Measurements from ENCODE around the gene STAG1. TPM values are rescaled to one million over a fixed set of nuclear protein-coding genes. Genes with fewer than 3 reads are reported as not detected.

The STAG1 gene
- total and polyA plus RNA-seq, 2 experiments from 2014 or later: 12.4 to 41.1 TPM

DNA sequence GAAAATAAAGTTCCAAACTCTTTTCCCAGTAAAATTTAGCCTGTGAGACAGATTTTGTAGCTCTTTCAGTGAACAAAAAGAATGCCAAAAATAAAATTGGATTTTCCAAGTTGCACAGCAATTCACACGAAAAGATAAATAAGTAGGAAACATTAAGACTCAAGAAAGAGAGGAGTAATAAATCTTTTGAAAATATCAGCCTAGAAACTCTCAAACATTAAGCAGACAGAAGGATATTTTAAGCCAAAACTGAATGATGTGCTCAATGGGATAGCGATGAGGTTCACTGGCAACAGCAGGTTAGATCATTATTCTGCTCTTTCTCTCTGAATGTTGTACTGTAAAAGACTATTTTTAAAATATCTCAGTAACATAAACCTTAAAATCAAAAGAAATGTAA is 115.0 kb downstream of the STAG1 start:
- no peak for TF ChIP-seq EZH2 (IDR thresholded peaks at IDR 0.05; ENCODE audit: borderline replicate concordance)
- TF ChIP-seq CTCF (IDR thresholded peaks at IDR 0.05; ENCODE audit: poor library complexity): no peak
- no peak for TF ChIP-seq EZH2phosphoT487 (IDR thresholded peaks at IDR 0.05; ENCODE audit: low read depth, severe bottlenecking, unreplicated experiment)
- H3K27me3 ChIP-seq: no peaks in the 10 kb centered on the region

GRCh38 chr3:136634821-136635220 is 117.4 kb downstream of the STAG1 start:
- no peak overlapping the region for H2AFZ ChIP-seq
- no peaks in the 10 kb centered on the region for H3K36me3 ChIP-seq (replicated peaks; ENCODE audit: insufficient read depth, low read depth)
- H3K79me2 ChIP-seq: peaks cover 100% of the 10 kb centered on the region
- H3K4me2 ChIP-seq: no peak overlapping the region
- H3K4me3 ChIP-seq: no peak overlapping the region
- no peak for TF ChIP-seq EZH2 (IDR thresholded peaks at IDR 0.05; ENCODE audit: borderline replicate concordance)
- no peak overlapping the region for H3K27ac ChIP-seq
- no peak for DNase-seq (ENCODE audit: low spot score)
- H3K4me1 ChIP-seq (ENCODE audit: insufficient read depth): peaks cover 9% of the 10 kb centered on the region
- H3K9me2 ChIP-seq (replicated peaks; ENCODE audit: insufficient read depth): no peaks in the 10 kb centered on the region
- peaks cover 43% of the 10 kb centered on the region for H4K20me1 ChIP-seq (ENCODE audit: insufficient read depth, poor library complexity, severe bottlenecking)
- no peaks in the 10 kb centered on the region for H3K9me3 ChIP-seq (ENCODE audit: low read depth)
- 95% methylated on average over 4 of the region's 4 CpGs for WGBS (ENCODE audit: low lambda C conversion rate, missing lambda C conversion rate)
- H3K27me3 ChIP-seq: no peaks in the 10 kb centered on the region

More for the DNA sequence above, 115.0 kb downstream of the STAG1 start:
- DNase-seq (ENCODE audit: low spot score): no peak
- no peak overlapping the region for H3K4me2 ChIP-seq
- H3K79me2 ChIP-seq: peaks cover 98% of the 10 kb centered on the region
- 92% methylated on average over 2 of the region's 2 CpGs for WGBS (ENCODE audit: low lambda C conversion rate, missing lambda C conversion rate)
- H2AFZ ChIP-seq: no peak overlapping the region
- H3K4me3 ChIP-seq: no peak overlapping the region
- H3K4me1 ChIP-seq (ENCODE audit: insufficient read depth): peaks cover 9% of the 10 kb centered on the region
- H3K27ac ChIP-seq: no peak overlapping the region
- H3K36me3 ChIP-seq (replicated peaks; ENCODE audit: insufficient read depth, low read depth): no peaks in the 10 kb centered on the region
- peaks cover 33% of the 10 kb centered on the region for H4K20me1 ChIP-seq (ENCODE audit: insufficient read depth, poor library complexity, severe bottlenecking)
- H3K9me3 ChIP-seq (ENCODE audit: low read depth): no peaks in the 10 kb centered on the region
- H3K9me2 ChIP-seq (replicated peaks; ENCODE audit: insufficient read depth): no peaks in the 10 kb centered on the region

DNA sequence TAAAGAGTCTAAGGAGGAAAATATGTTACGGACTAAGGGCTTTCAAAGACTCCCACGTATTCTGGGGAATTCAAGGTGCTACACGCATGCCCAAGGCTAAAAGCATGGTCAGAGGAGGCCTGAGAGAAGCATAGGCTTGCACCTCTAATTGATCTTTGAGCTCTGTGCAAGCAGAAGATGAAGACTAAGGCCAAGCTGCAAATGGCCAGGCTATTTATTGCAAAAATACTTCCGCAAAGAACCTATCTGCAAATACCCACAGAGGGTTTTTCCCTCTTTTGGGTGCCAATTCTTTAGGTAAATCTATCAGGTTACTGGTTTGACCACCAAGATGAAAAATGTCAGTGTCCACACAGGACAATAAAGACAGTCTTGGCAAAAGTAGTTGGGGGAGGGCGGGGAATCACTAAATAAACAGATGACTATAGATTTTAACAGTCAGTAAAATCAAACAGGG is 119.5 kb downstream of the STAG1 start:
- Histone ChIP-seq H3K36me3 (replicated peaks; ENCODE audit: insufficient read depth, low read depth) (no peaks in the 10 kb centered on the region), H3K27me3 (no peaks in the 10 kb centered on the region), H3K9me3 (ENCODE audit: low read depth) (no peaks in the 10 kb centered on the region), H3K4me1 (ENCODE audit: insufficient read depth) (peaks cover 9% of the 10 kb centered on the region), H4K20me1 (ENCODE audit: insufficient read depth, poor library complexity, severe bottlenecking) (peaks cover 32% of the 10 kb centered on the region), H3K9me2 (replicated peaks; ENCODE audit: insufficient read depth) (no peaks in the 10 kb centered on the region), H3K27ac (no peak overlapping the region), H3K4me2 (peak overlapping the region; percentile 7), H2AFZ (no peak overlapping the region), H3K79me2 (peaks cover 98% of the 10 kb centered on the region), H3K4me3 (no peak overlapping the region)
- no peak for DNase-seq (ENCODE audit: low spot score)
- 83% methylated on average over 5 of the region's 5 CpGs for WGBS (ENCODE audit: low lambda C conversion rate, missing lambda C conversion rate)
- TF ChIP-seq CTCF (IDR thresholded peaks at IDR 0.05; ENCODE audit: poor library complexity): no peak
- no peak for TF ChIP-seq EZH2phosphoT487 (IDR thresholded peaks at IDR 0.05; ENCODE audit: low read depth, severe bottlenecking, unreplicated experiment)

DNA sequence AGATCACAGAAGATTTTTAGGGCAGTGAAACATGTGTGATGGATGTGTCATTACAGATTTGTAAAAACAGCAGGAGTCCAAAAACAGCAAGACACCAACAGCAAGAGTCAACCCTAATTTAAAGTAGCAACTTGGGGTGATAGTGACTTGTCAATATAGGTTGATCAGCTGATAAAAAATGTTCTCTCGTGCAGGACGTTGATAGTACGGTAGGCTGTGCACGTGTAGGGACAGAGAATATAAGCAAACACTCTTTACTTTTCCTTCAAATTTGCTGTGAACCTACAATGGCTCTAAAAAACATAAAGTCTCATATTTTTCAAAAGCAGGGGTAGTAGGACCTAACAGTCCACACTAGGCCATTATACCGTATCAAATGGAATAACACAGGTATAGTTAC is 120.8 kb downstream of the STAG1 start:
- 87% methylated on average over 5 of the region's 5 CpGs for WGBS (ENCODE audit: low lambda C conversion rate, missing lambda C conversion rate)
- DNase-seq (ENCODE audit: low spot score): no peak
- no peaks in the 10 kb centered on the region for H3K9me3 ChIP-seq (ENCODE audit: low read depth)
- no peaks in the 10 kb centered on the region for H3K27me3 ChIP-seq
- H3K79me2 ChIP-seq: peaks cover 86% of the 10 kb centered on the region
- no peak overlapping the region for H3K4me3 ChIP-seq
- H3K4me2 ChIP-seq: no peak overlapping the region
- no peak overlapping the region for H2AFZ ChIP-seq
- TF ChIP-seq EZH2phosphoT487 (IDR thresholded peaks at IDR 0.05; ENCODE audit: low read depth, severe bottlenecking, unreplicated experiment) (no peak), EZH2 (IDR thresholded peaks at IDR 0.05; ENCODE audit: borderline replicate concordance) (no peak), CTCF (IDR thresholded peaks at IDR 0.05; ENCODE audit: poor library complexity) (no peak)
- no peaks in the 10 kb centered on the region for H3K36me3 ChIP-seq (replicated peaks; ENCODE audit: insufficient read depth, low read depth)
- H3K9me2 ChIP-seq (replicated peaks; ENCODE audit: insufficient read depth): no peaks in the 10 kb centered on the region
- H3K27ac ChIP-seq: no peak overlapping the region
- peaks cover 27% of the 10 kb centered on the region for H4K20me1 ChIP-seq (ENCODE audit: insufficient read depth, poor library complexity, severe bottlenecking)
- peaks cover 9% of the 10 kb centered on the region for H3K4me1 ChIP-seq (ENCODE audit: insufficient read depth)

Data from hepatocyte (in vitro differentiated cells).